Measurements from ENCODE around the gene ATG2A. TPM values are rescaled to one million over a fixed set of nuclear protein-coding genes. Genes with fewer than 3 reads are reported as not detected.

Gene ATG2A
- total and polyA plus RNA-seq, 2 donors from 2014 or later: 16.8 to 26.9 TPM

DNA sequence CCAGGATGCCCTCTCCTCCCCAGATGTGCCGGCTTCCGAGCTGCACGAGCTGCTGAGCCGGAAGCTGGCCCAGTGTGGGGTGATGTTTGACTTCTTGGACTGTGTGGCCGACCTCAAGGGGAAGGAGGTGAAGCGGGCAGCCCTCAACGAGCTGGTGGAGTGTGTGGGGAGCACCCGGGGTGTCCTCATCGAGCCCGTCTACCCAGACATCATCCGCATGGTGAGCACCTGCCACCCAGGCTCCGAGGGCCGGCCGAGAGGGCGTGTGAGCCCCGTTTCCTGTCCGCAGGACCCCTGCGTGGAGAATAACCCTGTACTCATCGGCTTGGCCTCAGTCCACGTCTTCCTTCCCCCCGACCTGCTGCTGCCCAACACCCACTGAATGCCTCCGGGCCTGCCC is 9.7 kb upstream of the ATG2A start:
- FAIRE-seq: no peak
- Histone ChIP-seq H3K9ac (ENCODE audit: low read length in 3 of 3) (no peak overlapping the region), H3K36me3 (ENCODE audit: control insufficient read depth in 2 of 3, insufficient read depth in 3 of 3, low read length in 3 of 3) (peaks cover 0 to 27% (median 10%) of the 10 kb centered on the region in 3 donors), H3K27ac (ENCODE audit: low read depth in 2 of 2, low read length in 2 of 2) (no peak overlapping the region), H3K4me3 (ENCODE audit: low read length in 3 of 3) (no peak overlapping the region), H3K9me3 (ENCODE audit: control insufficient read depth in 2 of 3, insufficient read depth in 1 of 3, low read length in 3 of 3) (no peaks in the 10 kb centered on the region), H3K4me1 (ENCODE audit: control insufficient read depth in 2 of 3, insufficient read depth in 2 of 3, low read depth in 1 of 3, low read length in 3 of 3) (peaks cover 0 to 17% (median 0%) of the 10 kb centered on the region in 3 donors), H3K27me3 (ENCODE audit: control insufficient read depth, insufficient read depth, low read length) (no peaks in the 10 kb centered on the region)
- intact Hi-C loops (cut with DNase I): no loop called here
- DNase-seq: peak in 2 of 5 donors; percentile 41 to 75
- TF ChIP-seq, protein P1, sequence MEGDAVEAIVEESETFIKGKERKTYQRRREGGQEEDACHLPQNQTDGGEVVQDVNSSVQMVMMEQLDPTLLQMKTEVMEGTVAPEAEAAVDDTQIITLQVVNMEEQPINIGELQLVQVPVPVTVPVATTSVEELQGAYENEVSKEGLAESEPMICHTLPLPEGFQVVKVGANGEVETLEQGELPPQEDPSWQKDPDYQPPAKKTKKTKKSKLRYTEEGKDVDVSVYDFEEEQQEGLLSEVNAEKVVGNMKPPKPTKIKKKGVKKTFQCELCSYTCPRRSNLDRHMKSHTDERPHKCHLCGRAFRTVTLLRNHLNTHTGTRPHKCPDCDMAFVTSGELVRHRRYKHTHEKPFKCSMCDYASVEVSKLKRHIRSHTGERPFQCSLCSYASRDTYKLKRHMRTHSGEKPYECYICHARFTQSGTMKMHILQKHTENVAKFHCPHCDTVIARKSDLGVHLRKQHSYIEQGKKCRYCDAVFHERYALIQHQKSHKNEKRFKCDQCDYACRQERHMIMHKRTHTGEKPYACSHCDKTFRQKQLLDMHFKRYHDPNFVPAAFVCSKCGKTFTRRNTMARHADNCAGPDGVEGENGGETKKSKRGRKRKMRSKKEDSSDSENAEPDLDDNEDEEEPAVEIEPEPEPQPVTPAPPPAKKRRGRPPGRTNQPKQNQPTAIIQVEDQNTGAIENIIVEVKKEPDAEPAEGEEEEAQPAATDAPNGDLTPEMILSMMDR (IDR thresholded peaks at IDR 0.05; ENCODE audit: borderline replicate concordance, extremely low read depth, insufficient read depth): no peak

DNA sequence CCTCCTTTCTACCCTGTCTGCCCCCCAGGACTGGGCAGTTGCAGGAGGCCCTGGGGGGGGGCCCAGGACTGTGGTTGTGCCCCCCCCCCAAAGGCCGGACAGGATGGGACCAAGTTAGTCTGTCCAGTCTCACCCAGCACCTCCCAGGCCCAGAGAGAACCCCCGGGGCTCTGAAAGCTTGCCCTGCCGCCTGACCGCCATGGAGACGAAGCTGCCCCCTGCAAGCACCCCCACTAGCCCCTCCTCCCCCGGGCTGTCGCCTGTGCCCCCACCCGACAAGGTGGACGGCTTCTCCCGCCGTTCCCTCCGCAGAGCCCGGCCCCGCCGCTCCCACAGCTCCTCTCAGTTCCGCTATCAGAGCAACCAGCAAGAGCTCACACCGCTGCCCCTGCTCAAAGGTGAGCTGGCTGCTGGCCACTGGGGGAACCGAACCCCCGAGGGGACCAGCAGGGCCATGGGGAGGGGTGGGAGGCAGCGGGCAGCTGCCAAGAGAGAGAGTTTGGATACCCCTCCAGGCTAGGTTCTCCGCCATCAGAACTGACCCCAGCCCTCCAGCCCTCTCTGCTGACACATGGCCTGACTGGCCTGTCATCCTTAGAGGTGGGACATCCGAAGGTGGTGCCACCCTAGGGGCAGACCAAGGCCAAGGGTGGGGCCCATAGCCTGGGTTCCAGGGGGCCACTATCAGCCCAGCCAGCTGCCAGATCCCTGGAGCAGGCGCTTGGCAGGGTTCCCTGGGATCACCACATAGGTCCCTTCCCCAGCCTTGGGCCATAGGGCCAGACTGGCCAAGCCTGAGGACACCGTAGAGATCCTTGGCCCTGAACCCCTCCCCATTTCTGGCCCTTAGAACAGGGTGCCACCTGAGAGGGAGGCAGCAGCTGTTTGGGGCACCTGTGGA is 8.8 kb upstream of the ATG2A start:
- peak in 1 of 5 donors; percentile 76 for DNase-seq
- Histone ChIP-seq H3K9ac (ENCODE audit: low read length in 3 of 3) (peak overlapping the region in 1 of 3 donors; percentile 89), H3K27ac (ENCODE audit: low read depth in 2 of 2, low read length in 2 of 2) (no peak overlapping the region), H3K9me3 (ENCODE audit: control insufficient read depth in 2 of 3, insufficient read depth in 1 of 3, low read length in 3 of 3) (no peaks in the 10 kb centered on the region), H3K4me1 (ENCODE audit: control insufficient read depth in 2 of 3, insufficient read depth in 2 of 3, low read depth in 1 of 3, low read length in 3 of 3) (peaks cover 0 to 17% (median 0%) of the 10 kb centered on the region in 3 donors), H3K27me3 (ENCODE audit: control insufficient read depth, insufficient read depth, low read length) (no peaks in the 10 kb centered on the region), H3K36me3 (ENCODE audit: control insufficient read depth in 2 of 3, insufficient read depth in 3 of 3, low read length in 3 of 3) (peaks cover 0 to 21% (median 6%) of the 10 kb centered on the region in 3 donors), H3K4me3 (ENCODE audit: low read length in 3 of 3) (peak overlapping the region in 2 of 3 donors; percentile 75 to 98)
- intact Hi-C loops (cut with DNase I): no loop called here
- TF ChIP-seq, protein P1 (IDR thresholded peaks at IDR 0.05; ENCODE audit: borderline replicate concordance, extremely low read depth, insufficient read depth): no peak
- no peak for FAIRE-seq

GRCh38 chr11:64924910-64925284 is 7.9 kb upstream of the ATG2A start:
- H3K9ac ChIP-seq (ENCODE audit: low read length in 3 of 3): peak overlapping the region; percentile 36 to 89 (median 64)
- peak overlapping the region; percentile 79 to 85 for H3K27ac ChIP-seq (ENCODE audit: low read depth in 2 of 2, low read length in 2 of 2)
- no peaks in the 10 kb centered on the region for H3K27me3 ChIP-seq (ENCODE audit: control insufficient read depth, insufficient read depth, low read length)
- peaks cover 0 to 17% (median 0%) of the 10 kb centered on the region in 3 donors for H3K4me1 ChIP-seq (ENCODE audit: control insufficient read depth in 2 of 3, insufficient read depth in 2 of 3, low read depth in 1 of 3, low read length in 3 of 3)
- intact Hi-C loops (cut with DNase I): no loop called here
- peaks cover 0 to 12% (median 0%) of the 10 kb centered on the region in 3 donors for H3K36me3 ChIP-seq (ENCODE audit: control insufficient read depth in 2 of 3, insufficient read depth in 3 of 3, low read length in 3 of 3)
- H3K4me3 ChIP-seq (ENCODE audit: low read length in 3 of 3): peak overlapping the region; percentile 51 to 98 (median 75)
- no peaks in the 10 kb centered on the region for H3K9me3 ChIP-seq (ENCODE audit: control insufficient read depth in 2 of 3, insufficient read depth in 1 of 3, low read length in 3 of 3)
- no peak for FAIRE-seq
- DNase-seq: peak in 1 of 5 donors; percentile 56
- TF ChIP-seq, protein P1 (IDR thresholded peaks at IDR 0.05; ENCODE audit: borderline replicate concordance, extremely low read depth, insufficient read depth): no peak
